Gastrocnemius medialis (tissue), 4 donors: Measurements from ENCODE around the gene ITGA11. TPM values are rescaled to one million over a fixed set of nuclear protein-coding genes. Genes with fewer than 3 reads are reported as not detected.

ENCODE experiments used
- ATAC-seq, 2 donors: fragments of 150-250 bp; one replicate each; pipeline ENCODE4 v1.9.1; 2016
- DNase-seq, 2 donors: peaks; one replicate each; pipeline ENCODE4 v3.0.0-alpha.2; 2019
- H3K27ac ChIP-seq, 4 donors: fragments of 200-600 bp; sonication (generic); 1 replicate in 1 of 4; 2 replicates in 3 of 4; pipeline ENCODE4 v1.5.1; 2016 to 2018; ENCODE audit warnings: mild to moderate bottlenecking in 2 of 4, moderate library complexity in 1 of 4
- H3K27me3 ChIP-seq, 3 donors: fragments of 200-600 bp; sonication (generic) in 2 of 3; 1 replicate in 1 of 3; 2 replicates in 2 of 3; pipeline versions ENCODE4 v1.5.1 to v1.6.0; 2016 to 2019; ENCODE audit warnings: mild to moderate bottlenecking in 1 of 3, moderate library complexity in 1 of 3
- H3K36me3 ChIP-seq, 2 donors: fragments of 200-600 bp; sonication (generic) in 1 of 2; one replicate each; pipeline ENCODE4 v1.5.1; 2017 to 2018
- H3K4me1 ChIP-seq, 2 donors: fragments of 200-600 bp; sonication (generic) in 1 of 2; one replicate each; pipeline ENCODE4 v1.5.1; 2016 to 2017; ENCODE audit warnings: mild to moderate bottlenecking in 2 of 2
- H3K4me3 ChIP-seq, 4 donors: fragments of 200-600 bp; sonication (generic) in 3 of 4; 1 replicate in 1 of 4; 2 replicates in 3 of 4; pipeline ENCODE4 v1.5.1; 2016 to 2019; ENCODE audit warnings: mild to moderate bottlenecking in 2 of 4
- H3K9me3 ChIP-seq, 3 donors: fragments of 200-600 bp; sonication (generic) in 2 of 3; 1 replicate in 1 of 3; 2 replicates in 2 of 3; pipeline ENCODE4 v1.5.1; 2016 to 2019
- CTCF ChIP-seq, 5 experiments: fragments of 450-650 bp in 3 of 5; fragments of 200-600 bp in 2 of 5; sonication (generic) in 2 of 5; IDR thresholded peaks in 4 of 5; conservative IDR thresholded peaks in 1 of 5; 1 replicate in 4 of 5; 2 replicates in 1 of 5; pipeline ENCODE4 v1.5.1; 2016 to 2019; ENCODE audit warnings: antibody characterized with exemption in 5 of 5, mild to moderate bottlenecking in 3 of 5, moderate library complexity in 3 of 5
- POLR2A ChIP-seq, 2 donors: fragments of 450-650 bp; IDR thresholded peaks; one replicate each; pipeline ENCODE4 v1.6.1; 2017; ENCODE audit warnings: antibody characterized with exemption in 2 of 2, mild to moderate bottlenecking in 2 of 2, moderate library complexity in 2 of 2
- in situ Hi-C, 4 donors: fragments of 200-750 bp; cut with MboI; loops; one replicate each; pipeline versions ENCODE4 v1.15.0 to v1.8.0; 2017; ENCODE audit warnings: low sequenced_read_pairs in 4 of 4
- intact Hi-C: fragments of 100-400 bp; cut with DNase I; formaldehyde crosslinking; loops from one replicate; pipeline ENCODE4 v1.15.1; 2023; ENCODE audit warnings: low total_unique reads
- total RNA-seq, 4 donors: library from RNA; depleted of rRNA; stranded (reverse); fragments of >200 nt; gene quantifications; one replicate each; pipeline versions ENCODE4 v1.1.0 to v1.2.3, GENCODE V29; 2016

The ITGA11 gene
- total RNA-seq, 4 donors from 2014 or later: 1.5 to 12.0 (median 2.5) TPM

GRCh38 chr15:68295014-68295805 is 136.8 kb downstream of the ITGA11 start:
- H3K27me3 ChIP-seq: no peaks in the 10 kb centered on the region
- in situ Hi-C loops (no loop called here), intact Hi-C loops (no loop called here)
- DNase-seq: no peak
- no peaks in the 10 kb centered on the region for H3K9me3 ChIP-seq
- TF ChIP-seq CTCF (IDR thresholded peaks at IDR 0.05 in 4 of 5, conservative IDR thresholded peaks at IDR 0.05 in 1 of 5) (no peak), POLR2A (IDR thresholded peaks at IDR 0.05) (no peak)
- H3K4me3 ChIP-seq: no peak overlapping the region
- peak overlapping the region; percentile 97 to 100 (median 99) for H3K27ac ChIP-seq
- ATAC-seq: no peak
- peaks cover 0 to 23% of the 10 kb centered on the region in 2 donors for H3K36me3 ChIP-seq
- H3K4me1 ChIP-seq: peaks cover 76 to 78% of the 10 kb centered on the region in 2 donors

GRCh38 chr15:68292967-68293366 is 139.0 kb downstream of the ITGA11 start:
- no peak for TF ChIP-seq POLR2A (IDR thresholded peaks at IDR 0.05)
- H3K27me3 ChIP-seq: no peaks in the 10 kb centered on the region
- intact Hi-C loops: no loop called here
- H3K36me3 ChIP-seq: peaks cover 0 to 19% of the 10 kb centered on the region in 2 donors
- H3K4me3 ChIP-seq: no peak overlapping the region
- in situ Hi-C loops: no loop called here
- H3K27ac ChIP-seq: peak overlapping the region; percentile 97 to 100 (median 99)
- ATAC-seq: no peak
- DNase-seq: no peak
- peaks cover 77 to 79% of the 10 kb centered on the region in 2 donors for H3K4me1 ChIP-seq
- H3K9me3 ChIP-seq: no peaks in the 10 kb centered on the region

- no peak overlapping the region for H3K4me3 ChIP-seq
- no peaks in the 10 kb centered on the region for H3K27me3 ChIP-seq
- H3K9me3 ChIP-seq: no peaks in the 10 kb centered on the region
- in situ Hi-C loops: no loop called here
- peaks cover 79 to 80% of the 10 kb centered on the region in 2 donors for H3K4me1 ChIP-seq
- intact Hi-C loops: no loop called here
- H3K36me3 ChIP-seq: peaks cover 0 to 19% of the 10 kb centered on the region in 2 donors
- DNase-seq (no peak), ATAC-seq (no peak)
- TF ChIP-seq CTCF (IDR thresholded peaks at IDR 0.05 in 4 of 5, conservative IDR thresholded peaks at IDR 0.05 in 1 of 5): no peak
- no peak for TF ChIP-seq POLR2A (IDR thresholded peaks at IDR 0.05)
- H3K27ac ChIP-seq: peak overlapping the region; percentile 97 to 100 (median 99)
These were observed 139.7 kb downstream of the ITGA11 start for GRCh38 chr15:68292157-68292781.

GRCh38 chr15:68290715-68291114 is 141.2 kb downstream of the ITGA11 start:
- TF ChIP-seq POLR2A (IDR thresholded peaks at IDR 0.05) (peak; percentile 42 to 55), CTCF (IDR thresholded peaks at IDR 0.05 in 4 of 5, conservative IDR thresholded peaks at IDR 0.05 in 1 of 5) (no peak)

More at GRCh38 chr15:68290715-68291114, 141.2 kb downstream of the ITGA11 start:
- peak in 1 of 2 donors; percentile 52 for ATAC-seq
- peaks cover 91 to 93% of the 10 kb centered on the region in 2 donors for H3K4me1 ChIP-seq
- H3K36me3 ChIP-seq: peaks cover 0 to 19% of the 10 kb centered on the region in 2 donors
- peak overlapping the region in 1 of 4 donors; percentile 4 for H3K4me3 ChIP-seq
- no peaks in the 10 kb centered on the region for H3K27me3 ChIP-seq
- H3K9me3 ChIP-seq: no peaks in the 10 kb centered on the region
- intact Hi-C loops: loop anchor here (2.0 kb wide), 1 partner anchor 34 kb away; no protein-coding TSS in a partner anchor
- DNase-seq: peak in 1 of 2 donors; percentile 68
- in situ Hi-C loops: no loop called here
- H3K27ac ChIP-seq: peak overlapping the region; percentile 97 to 100 (median 99)
